Measurements from ENCODE around the gene IL17REL.
A peak's percentile ranks its signal among the peaks of the same experiment; 100 is the strongest.

The IL17REL gene

DNA sequence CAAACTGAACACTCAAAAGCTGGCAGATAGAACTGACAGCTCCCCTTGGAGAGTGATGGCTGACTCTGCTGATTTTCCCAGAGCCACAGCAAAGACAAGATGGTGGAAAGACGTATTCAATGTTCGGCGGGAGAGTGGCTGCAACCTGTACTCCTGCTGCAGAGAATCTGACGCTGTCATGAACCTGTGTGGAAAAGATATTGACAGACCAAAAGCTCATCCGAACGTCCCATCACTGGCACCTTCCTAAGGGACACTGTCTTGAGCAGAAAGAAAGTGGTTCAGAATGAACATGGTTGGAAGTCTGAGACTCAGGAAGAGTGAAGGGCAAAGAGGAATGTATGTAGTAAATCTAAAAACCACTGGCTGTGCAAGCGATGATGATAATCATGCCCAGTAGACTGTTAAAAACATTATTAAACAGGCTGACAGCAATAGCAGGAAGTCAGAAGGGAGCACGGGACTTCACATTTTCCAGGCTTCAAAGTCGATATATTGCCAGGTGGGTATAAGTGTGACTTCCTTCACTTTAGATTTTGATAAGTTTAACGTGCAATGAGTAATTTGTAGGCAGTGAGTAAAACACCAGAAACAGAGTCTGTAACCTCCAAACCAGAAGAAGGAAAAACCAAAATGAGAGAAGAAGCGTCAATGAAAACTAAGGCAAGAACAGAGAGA, 6.2 kb upstream of the IL17REL start:
- no peaks in the 10 kb centered on the region for H3K4me1 Mint-ChIP-seq
- no peaks in the 10 kb centered on the region for H3K36me3 Mint-ChIP-seq (ENCODE audit: low read depth)
- peaks cover 15% of the 10 kb centered on the region for H3K27me3 Mint-ChIP-seq (ENCODE audit: low read depth, poor library complexity)
- no peak overlapping the region for H3K27ac Mint-ChIP-seq
- TF ChIP-seq, protein P1, sequence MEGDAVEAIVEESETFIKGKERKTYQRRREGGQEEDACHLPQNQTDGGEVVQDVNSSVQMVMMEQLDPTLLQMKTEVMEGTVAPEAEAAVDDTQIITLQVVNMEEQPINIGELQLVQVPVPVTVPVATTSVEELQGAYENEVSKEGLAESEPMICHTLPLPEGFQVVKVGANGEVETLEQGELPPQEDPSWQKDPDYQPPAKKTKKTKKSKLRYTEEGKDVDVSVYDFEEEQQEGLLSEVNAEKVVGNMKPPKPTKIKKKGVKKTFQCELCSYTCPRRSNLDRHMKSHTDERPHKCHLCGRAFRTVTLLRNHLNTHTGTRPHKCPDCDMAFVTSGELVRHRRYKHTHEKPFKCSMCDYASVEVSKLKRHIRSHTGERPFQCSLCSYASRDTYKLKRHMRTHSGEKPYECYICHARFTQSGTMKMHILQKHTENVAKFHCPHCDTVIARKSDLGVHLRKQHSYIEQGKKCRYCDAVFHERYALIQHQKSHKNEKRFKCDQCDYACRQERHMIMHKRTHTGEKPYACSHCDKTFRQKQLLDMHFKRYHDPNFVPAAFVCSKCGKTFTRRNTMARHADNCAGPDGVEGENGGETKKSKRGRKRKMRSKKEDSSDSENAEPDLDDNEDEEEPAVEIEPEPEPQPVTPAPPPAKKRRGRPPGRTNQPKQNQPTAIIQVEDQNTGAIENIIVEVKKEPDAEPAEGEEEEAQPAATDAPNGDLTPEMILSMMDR (IDR thresholded peaks at IDR 0.05): no peak
- DNase-seq: no peak
- H3K4me3 Mint-ChIP-seq: no peak overlapping the region
- H3K9me3 Mint-ChIP-seq: no peaks in the 10 kb centered on the region

DNA sequence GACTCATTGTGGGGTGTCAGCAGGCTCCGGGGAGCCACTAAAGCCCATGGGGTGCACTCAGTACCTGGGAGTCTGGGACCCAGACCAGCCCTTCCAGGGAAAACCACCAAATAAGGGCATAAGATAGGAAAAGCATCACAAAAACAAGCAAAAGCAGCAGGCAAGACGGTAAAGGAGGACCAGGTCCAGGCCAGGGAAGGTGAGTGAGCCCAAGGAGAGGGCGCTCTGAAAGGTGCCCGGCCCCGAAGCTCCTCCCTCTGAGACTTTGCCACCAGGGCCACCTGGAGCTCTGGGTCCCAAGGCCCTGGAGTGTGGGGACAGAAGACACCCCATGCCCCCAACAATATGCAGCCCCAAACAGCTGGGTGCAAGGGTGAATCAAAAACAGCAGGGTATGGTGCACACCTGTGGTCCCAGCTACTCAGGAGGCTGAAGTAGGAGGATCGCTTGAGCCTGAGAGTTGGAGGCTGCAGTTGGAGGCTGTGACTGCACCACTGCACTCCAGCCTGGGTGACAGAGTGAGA, 5.2 kb upstream of the IL17REL start:
- H3K9me3 Mint-ChIP-seq: no peaks in the 10 kb centered on the region
- H3K27me3 Mint-ChIP-seq (ENCODE audit: low read depth, poor library complexity): peaks cover 20% of the 10 kb centered on the region
- no peaks in the 10 kb centered on the region for H3K36me3 Mint-ChIP-seq (ENCODE audit: low read depth)
- TF ChIP-seq, protein P1 (IDR thresholded peaks at IDR 0.05): no peak
- DNase-seq: no peak
- no peaks in the 10 kb centered on the region for H3K4me1 Mint-ChIP-seq
- H3K27ac Mint-ChIP-seq: no peak overlapping the region
- H3K4me3 Mint-ChIP-seq: no peak overlapping the region

- TF ChIP-seq, protein P1 (IDR thresholded peaks at IDR 0.05): no peak
- no peaks in the 10 kb centered on the region for H3K9me3 Mint-ChIP-seq
- no peak for DNase-seq
- H3K4me1 Mint-ChIP-seq: no peaks in the 10 kb centered on the region
- H3K27ac Mint-ChIP-seq: no peak overlapping the region
- no peaks in the 10 kb centered on the region for H3K36me3 Mint-ChIP-seq (ENCODE audit: low read depth)
- H3K27me3 Mint-ChIP-seq (ENCODE audit: low read depth, poor library complexity): peaks cover 26% of the 10 kb centered on the region
- no peak overlapping the region for H3K4me3 Mint-ChIP-seq
These were observed 4.6 kb upstream of the IL17REL start for GRCh38 chr22:50016988-50017700.

GRCh38 chr22:50016308-50016987, 3.9 kb upstream of the IL17REL start:
- H3K27me3 Mint-ChIP-seq (ENCODE audit: low read depth, poor library complexity): peaks cover 33% of the 10 kb centered on the region
- H3K27ac Mint-ChIP-seq: no peak overlapping the region
- TF ChIP-seq, protein P1 (IDR thresholded peaks at IDR 0.05): no peak
- H3K4me3 Mint-ChIP-seq: no peak overlapping the region
- H3K9me3 Mint-ChIP-seq: no peaks in the 10 kb centered on the region
- H3K4me1 Mint-ChIP-seq: peaks cover 4% of the 10 kb centered on the region
- no peaks in the 10 kb centered on the region for H3K36me3 Mint-ChIP-seq (ENCODE audit: low read depth)
- DNase-seq: no peak

- peak; percentile 8 for DNase-seq
- H3K27me3 Mint-ChIP-seq (ENCODE audit: low read depth, poor library complexity): peaks cover 39% of the 10 kb centered on the region
These were observed 3.1 kb upstream of the IL17REL start for GRCh38 chr22:50015451-50016307.

More at GRCh38 chr22:50015451-50016307, 3.1 kb upstream of the IL17REL start:
- TF ChIP-seq, protein P1 (IDR thresholded peaks at IDR 0.05): no peak
- Mint-ChIP-seq H3K9me3 (no peaks in the 10 kb centered on the region), H3K27ac (no peak overlapping the region), H3K4me3 (no peak overlapping the region), H3K4me1 (peaks cover 7% of the 10 kb centered on the region), H3K36me3 (ENCODE audit: low read depth) (no peaks in the 10 kb centered on the region)
